Cardiac muscle cell (in vitro differentiated cells and primary cell): ENCODE results near the gene SOX12. TPM values are rescaled to one million over a fixed set of nuclear protein-coding genes. Genes with fewer than 3 reads are reported as not detected.

Experiments
- DNase-seq, 2 donors: peaks; one replicate each; pipeline versions ENCODE4 v3.0.0 to v3.0.0-alpha.2; 2010 to 2017; ENCODE audit warnings: low read depth in 1 of 2, low spot score in 1 of 2
- H3K27ac ChIP-seq: fragments of 200-600 bp; sonication (generic); 2 replicates; pipeline ENCODE4 v1.5.1; 2016
- H3K27me3 ChIP-seq: fragments of 200-600 bp; sonication (generic); 2 replicates; pipeline ENCODE4 v1.6.0; 2016; ENCODE audit warnings: control low read depth
- H3K36me3 ChIP-seq: fragments of 200-600 bp; sonication (generic); 2 replicates; pipeline ENCODE4 v1.5.1; 2016; ENCODE audit warnings: control low read depth
- H3K4me1 ChIP-seq: fragments of 200-600 bp; sonication (generic); 2 replicates; pipeline ENCODE4 v1.8.1; 2017; ENCODE audit warnings: low read depth, mild to moderate bottlenecking, mixed run types
- H3K4me3 ChIP-seq: fragments of 200-600 bp; sonication (generic); 2 replicates; pipeline ENCODE4 v1.5.1; 2016; ENCODE audit warnings: mild to moderate bottlenecking
- H3K9me3 ChIP-seq: fragments of 200-600 bp; sonication (generic); 2 replicates; pipeline ENCODE4 v1.5.1; 2017; ENCODE audit warnings: low read depth, mild to moderate bottlenecking, control low read depth
- polyA plus RNA-seq: library from polyadenylated mRNA; unstranded; fragments of >200 nt; fragmentation: Nextera tagmentation; extraction: Ambion mirVana; gene quantifications from 2 replicates; pipeline ENCODE4 v1.2.1, GENCODE V29; 2016
- total RNA-seq: library from RNA; depleted of rRNA; stranded (reverse); fragments of >200 nt; gene quantifications from 2 replicates; pipeline ENCODE4 v1.2.3, GENCODE V29; 2016
- TF ChIP-seq, protein P1 (sequence below): IDR thresholded peaks from 2 replicates; pipeline ENCODE4 v1.5.1; 2012; ENCODE audit warnings: low read depth, mild to moderate bottlenecking, low read length

Gene SOX12
- total and polyA plus RNA-seq, 2 experiments from 2014 or later = 41.9 to 79.8 TPM

DNA sequence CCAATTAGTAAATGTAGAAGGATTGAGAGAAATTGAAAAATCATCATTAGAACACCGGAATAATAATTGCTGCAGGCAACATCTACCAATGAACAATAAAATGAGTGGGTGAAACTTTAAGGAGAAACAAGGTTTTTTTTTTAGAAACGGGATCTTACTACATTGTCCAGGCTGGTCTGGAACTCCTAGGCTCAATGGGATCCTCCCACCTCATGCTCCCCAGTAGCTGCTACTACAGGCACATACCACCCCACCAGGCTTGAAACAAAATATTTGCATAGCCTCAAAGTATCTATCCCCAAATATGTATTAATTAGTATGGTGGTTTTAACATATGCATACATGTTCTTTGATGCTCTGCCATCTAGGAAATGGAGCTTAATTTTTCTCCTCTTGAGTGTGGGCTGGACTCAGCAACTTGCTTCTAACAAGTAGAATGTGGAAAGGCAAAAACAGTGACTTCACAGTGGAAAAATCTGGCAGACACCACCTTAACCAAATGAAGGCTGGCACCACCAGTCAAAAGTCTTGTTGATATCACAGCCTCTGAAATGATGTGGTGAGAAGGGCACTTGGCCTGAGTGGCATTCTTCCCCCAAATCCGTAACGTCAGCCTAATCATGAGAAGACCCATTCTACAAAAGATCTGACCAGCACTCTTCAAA is 33.7 kb downstream of the SOX12 start:
- no peaks in the 10 kb centered on the region for H3K9me3 ChIP-seq
- H3K4me3 ChIP-seq = no peak overlapping the region
- no peak overlapping the region for H3K27ac ChIP-seq
- no peaks in the 10 kb centered on the region for H3K27me3 ChIP-seq
- no peak for DNase-seq
- no peaks in the 10 kb centered on the region for H3K36me3 ChIP-seq
- H3K4me1 ChIP-seq = peaks cover 9% of the 10 kb centered on the region
- TF ChIP-seq, protein P1, sequence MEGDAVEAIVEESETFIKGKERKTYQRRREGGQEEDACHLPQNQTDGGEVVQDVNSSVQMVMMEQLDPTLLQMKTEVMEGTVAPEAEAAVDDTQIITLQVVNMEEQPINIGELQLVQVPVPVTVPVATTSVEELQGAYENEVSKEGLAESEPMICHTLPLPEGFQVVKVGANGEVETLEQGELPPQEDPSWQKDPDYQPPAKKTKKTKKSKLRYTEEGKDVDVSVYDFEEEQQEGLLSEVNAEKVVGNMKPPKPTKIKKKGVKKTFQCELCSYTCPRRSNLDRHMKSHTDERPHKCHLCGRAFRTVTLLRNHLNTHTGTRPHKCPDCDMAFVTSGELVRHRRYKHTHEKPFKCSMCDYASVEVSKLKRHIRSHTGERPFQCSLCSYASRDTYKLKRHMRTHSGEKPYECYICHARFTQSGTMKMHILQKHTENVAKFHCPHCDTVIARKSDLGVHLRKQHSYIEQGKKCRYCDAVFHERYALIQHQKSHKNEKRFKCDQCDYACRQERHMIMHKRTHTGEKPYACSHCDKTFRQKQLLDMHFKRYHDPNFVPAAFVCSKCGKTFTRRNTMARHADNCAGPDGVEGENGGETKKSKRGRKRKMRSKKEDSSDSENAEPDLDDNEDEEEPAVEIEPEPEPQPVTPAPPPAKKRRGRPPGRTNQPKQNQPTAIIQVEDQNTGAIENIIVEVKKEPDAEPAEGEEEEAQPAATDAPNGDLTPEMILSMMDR = no peak

DNA sequence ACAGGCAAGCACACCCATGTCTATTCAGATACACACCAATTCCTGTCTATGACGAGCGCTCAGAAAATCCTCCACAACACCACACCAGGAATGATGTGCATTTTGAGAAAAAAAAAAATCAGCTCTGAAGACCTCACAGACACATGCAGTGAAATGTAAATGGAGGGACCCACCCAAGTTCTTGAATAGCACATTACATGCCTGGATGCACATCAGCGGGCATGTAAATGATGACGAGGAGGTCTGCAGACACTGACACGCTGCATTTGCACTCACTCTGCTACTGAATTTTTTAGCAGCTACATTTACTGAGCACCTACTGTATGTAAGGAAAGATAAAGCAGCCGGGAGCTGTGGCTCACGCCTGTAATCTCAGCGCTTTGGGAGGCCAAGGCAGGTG is 36.2 kb downstream of the SOX12 start:
- TF ChIP-seq, protein P1 = no peak
- H3K4me3 ChIP-seq = no peak overlapping the region

DNA sequence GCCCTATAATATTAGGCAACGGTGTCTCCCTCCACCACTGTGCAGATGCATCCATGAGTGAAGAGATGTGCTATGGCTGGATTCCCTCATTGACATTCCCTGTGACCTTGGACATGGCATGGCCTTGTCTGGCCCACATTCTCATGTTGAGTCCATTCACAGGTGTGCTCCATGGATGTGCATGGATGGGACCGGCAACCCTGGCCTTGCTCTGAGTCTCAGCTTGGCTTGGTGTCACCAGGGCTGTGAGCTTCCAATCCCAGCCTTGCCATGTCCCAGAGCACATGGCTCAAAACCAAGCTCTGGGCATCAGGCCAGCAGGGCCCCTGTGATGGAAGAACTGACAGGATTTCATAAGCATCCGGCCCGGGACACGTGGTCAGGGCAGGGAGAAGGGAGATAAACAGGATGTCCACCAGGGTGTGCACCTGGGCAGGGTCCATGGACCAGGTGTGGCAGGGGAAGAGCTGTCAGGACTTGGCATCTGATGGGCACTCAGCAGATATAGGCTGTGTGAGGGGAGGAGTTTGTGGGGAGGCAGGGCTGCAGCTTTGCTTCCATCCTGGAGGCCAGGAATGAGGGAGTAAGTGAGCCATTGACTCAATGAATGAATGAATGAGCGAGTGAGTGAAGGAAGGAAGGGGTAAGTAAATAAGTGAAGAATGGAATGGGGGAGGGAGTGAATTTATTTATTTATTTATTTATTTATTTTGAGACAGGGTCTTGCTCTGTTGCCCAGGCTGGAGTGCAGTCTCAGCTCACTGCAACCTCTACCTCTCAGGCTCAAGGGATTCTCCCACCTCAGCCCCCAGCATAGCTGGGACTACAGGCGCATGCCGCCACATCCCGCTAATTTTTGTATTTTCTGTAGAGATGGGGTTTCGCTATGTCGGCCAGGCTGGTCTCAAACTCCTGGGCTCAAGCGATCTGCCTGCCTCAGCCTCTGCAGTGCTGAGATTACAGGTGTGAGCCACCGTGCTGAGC is 37.2 kb downstream of the SOX12 start:
- Histone ChIP-seq H3K27me3 (no peaks in the 10 kb centered on the region), H3K36me3 (no peaks in the 10 kb centered on the region), H3K4me1 (peaks cover 9% of the 10 kb centered on the region), H3K9me3 (no peaks in the 10 kb centered on the region), H3K27ac (no peak overlapping the region), H3K4me3 (no peak overlapping the region)
- peak in 1 of 2 donors; percentile 95 for DNase-seq
- TF ChIP-seq, protein P1 = peak; percentile 61

More for the DNA sequence above, 36.2 kb downstream of the SOX12 start:
- Histone ChIP-seq H3K9me3 (no peaks in the 10 kb centered on the region), H3K36me3 (no peaks in the 10 kb centered on the region), H3K27me3 (no peaks in the 10 kb centered on the region), H3K27ac (no peak overlapping the region), H3K4me1 (peaks cover 9% of the 10 kb centered on the region)
- DNase-seq = no peak

DNA sequence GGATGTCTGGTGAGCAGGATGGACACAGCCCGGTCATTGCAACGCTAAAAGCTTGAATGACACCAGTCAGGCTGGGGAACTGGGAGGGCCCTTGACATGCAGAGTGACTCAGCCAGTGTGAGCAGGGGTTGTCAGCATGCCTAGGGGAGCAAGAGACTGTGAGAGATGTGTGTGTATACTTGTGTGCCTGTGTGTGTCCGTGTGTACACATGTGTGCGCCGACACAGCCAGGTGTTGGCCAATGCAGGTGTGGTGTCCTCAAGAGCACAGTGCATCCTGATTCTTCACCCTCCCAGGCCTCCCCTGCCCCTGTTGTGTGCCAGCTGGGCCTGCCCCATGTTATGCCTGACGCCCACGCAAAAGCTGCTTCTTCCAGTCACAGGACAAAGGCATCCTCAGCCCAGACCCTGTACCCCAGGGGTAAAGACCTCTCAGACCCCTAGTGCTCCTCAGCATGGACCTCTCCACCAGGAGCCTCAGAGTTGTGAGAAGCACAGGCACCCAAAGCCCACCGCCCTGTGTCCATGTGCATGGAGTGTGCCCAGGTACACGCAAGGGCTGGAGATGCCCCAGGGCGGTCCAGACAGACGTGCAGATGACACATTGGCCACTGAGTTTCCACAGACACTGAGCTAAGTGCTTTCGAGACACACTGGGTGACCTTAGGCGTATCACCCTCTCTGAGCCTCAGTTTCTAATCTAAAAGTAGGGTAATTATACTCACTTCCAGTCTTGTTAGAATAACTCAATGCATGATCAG is 38.1 kb downstream of the SOX12 start:
- H3K4me3 ChIP-seq = no peak overlapping the region
- peaks cover 9% of the 10 kb centered on the region for H3K4me1 ChIP-seq
- no peaks in the 10 kb centered on the region for H3K27me3 ChIP-seq
- no peaks in the 10 kb centered on the region for H3K36me3 ChIP-seq
- no peak for DNase-seq
- TF ChIP-seq, protein P1 = no peak
- H3K27ac ChIP-seq = no peak overlapping the region
- H3K9me3 ChIP-seq = no peaks in the 10 kb centered on the region
